Liver (tissue), 3 donors: ENCODE results near the gene RETREG1.

ENCODE experiments used
- RAD21 ChIP-seq, 2 donors: IDR thresholded peaks; 2 replicates each; pipeline ENCODE4 v1.6.1; 2016; ENCODE audit warnings: antibody characterized with exemption in 2 of 2, mild to moderate bottlenecking in 2 of 2
- YY1 ChIP-seq: IDR thresholded peaks from 2 replicates; pipeline ENCODE4 v1.6.1; 2016; ENCODE audit warnings: antibody characterized with exemption, mild to moderate bottlenecking
- TF ChIP-seq, protein P1 (sequence below): fragments of 150-350 bp; IDR thresholded peaks from 2 replicates; pipeline ENCODE4 v1.5.1; 2017; ENCODE audit warnings: improper control_type of control experiment, low read depth, low read length; ENCODE audit not compliant: missing input control
- TF ChIP-seq, protein P2 (sequence below): IDR thresholded peaks from 2 replicates; pipeline ENCODE4 v1.6.1; 2016; ENCODE audit warnings: antibody characterized with exemption, mild to moderate bottlenecking
- TF ChIP-seq, protein P3 (sequence below): IDR thresholded peaks from 2 replicates; pipeline ENCODE4 v1.6.1; 2016; ENCODE audit warnings: antibody characterized with exemption
- TF ChIP-seq, protein P4 (sequence below): IDR thresholded peaks from 2 replicates; pipeline ENCODE4 v1.6.1; 2016; ENCODE audit warnings: antibody characterized with exemption
- donor health status: healthy.
- donor health status: healthy.

DNA sequence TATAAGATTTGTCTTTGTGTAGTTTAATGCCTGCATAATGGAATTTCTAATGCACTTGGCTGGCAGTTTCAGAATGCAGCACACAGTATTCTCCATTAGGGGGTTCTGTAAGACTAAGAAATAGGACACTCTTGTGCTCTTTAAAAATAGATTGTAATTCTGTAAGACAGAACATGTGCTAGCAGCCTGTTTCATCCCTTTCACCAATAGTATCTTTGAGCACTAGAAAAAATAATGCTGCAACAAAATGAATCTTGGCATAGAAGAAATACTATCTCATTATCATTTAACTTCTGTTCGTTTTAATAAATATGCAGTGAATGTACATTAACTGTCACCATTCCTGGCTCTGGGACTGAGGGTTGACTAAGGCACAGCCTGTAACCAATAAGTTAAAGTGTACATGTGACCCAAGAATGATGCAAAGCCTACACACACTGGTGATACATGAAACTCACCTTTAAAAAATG lies 127.4 kb downstream of the RETREG1 start:
- peak; percentile 89 to 98 for TF ChIP-seq RAD21 (IDR thresholded peaks at IDR 0.05)
- TF ChIP-seq, protein P1, sequence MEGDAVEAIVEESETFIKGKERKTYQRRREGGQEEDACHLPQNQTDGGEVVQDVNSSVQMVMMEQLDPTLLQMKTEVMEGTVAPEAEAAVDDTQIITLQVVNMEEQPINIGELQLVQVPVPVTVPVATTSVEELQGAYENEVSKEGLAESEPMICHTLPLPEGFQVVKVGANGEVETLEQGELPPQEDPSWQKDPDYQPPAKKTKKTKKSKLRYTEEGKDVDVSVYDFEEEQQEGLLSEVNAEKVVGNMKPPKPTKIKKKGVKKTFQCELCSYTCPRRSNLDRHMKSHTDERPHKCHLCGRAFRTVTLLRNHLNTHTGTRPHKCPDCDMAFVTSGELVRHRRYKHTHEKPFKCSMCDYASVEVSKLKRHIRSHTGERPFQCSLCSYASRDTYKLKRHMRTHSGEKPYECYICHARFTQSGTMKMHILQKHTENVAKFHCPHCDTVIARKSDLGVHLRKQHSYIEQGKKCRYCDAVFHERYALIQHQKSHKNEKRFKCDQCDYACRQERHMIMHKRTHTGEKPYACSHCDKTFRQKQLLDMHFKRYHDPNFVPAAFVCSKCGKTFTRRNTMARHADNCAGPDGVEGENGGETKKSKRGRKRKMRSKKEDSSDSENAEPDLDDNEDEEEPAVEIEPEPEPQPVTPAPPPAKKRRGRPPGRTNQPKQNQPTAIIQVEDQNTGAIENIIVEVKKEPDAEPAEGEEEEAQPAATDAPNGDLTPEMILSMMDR = peak; percentile 81
- TF ChIP-seq, protein P2, sequence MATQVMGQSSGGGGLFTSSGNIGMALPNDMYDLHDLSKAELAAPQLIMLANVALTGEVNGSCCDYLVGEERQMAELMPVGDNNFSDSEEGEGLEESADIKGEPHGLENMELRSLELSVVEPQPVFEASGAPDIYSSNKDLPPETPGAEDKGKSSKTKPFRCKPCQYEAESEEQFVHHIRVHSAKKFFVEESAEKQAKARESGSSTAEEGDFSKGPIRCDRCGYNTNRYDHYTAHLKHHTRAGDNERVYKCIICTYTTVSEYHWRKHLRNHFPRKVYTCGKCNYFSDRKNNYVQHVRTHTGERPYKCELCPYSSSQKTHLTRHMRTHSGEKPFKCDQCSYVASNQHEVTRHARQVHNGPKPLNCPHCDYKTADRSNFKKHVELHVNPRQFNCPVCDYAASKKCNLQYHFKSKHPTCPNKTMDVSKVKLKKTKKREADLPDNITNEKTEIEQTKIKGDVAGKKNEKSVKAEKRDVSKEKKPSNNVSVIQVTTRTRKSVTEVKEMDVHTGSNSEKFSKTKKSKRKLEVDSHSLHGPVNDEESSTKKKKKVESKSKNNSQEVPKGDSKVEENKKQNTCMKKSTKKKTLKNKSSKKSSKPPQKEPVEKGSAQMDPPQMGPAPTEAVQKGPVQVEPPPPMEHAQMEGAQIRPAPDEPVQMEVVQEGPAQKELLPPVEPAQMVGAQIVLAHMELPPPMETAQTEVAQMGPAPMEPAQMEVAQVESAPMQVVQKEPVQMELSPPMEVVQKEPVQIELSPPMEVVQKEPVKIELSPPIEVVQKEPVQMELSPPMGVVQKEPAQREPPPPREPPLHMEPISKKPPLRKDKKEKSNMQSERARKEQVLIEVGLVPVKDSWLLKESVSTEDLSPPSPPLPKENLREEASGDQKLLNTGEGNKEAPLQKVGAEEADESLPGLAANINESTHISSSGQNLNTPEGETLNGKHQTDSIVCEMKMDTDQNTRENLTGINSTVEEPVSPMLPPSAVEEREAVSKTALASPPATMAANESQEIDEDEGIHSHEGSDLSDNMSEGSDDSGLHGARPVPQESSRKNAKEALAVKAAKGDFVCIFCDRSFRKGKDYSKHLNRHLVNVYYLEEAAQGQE = no peak
- TF ChIP-seq, protein P3, sequence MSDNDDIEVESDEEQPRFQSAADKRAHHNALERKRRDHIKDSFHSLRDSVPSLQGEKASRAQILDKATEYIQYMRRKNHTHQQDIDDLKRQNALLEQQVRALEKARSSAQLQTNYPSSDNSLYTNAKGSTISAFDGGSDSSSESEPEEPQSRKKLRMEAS = peak; percentile 50
- TF ChIP-seq YY1 = no peak
- TF ChIP-seq, protein P4, sequence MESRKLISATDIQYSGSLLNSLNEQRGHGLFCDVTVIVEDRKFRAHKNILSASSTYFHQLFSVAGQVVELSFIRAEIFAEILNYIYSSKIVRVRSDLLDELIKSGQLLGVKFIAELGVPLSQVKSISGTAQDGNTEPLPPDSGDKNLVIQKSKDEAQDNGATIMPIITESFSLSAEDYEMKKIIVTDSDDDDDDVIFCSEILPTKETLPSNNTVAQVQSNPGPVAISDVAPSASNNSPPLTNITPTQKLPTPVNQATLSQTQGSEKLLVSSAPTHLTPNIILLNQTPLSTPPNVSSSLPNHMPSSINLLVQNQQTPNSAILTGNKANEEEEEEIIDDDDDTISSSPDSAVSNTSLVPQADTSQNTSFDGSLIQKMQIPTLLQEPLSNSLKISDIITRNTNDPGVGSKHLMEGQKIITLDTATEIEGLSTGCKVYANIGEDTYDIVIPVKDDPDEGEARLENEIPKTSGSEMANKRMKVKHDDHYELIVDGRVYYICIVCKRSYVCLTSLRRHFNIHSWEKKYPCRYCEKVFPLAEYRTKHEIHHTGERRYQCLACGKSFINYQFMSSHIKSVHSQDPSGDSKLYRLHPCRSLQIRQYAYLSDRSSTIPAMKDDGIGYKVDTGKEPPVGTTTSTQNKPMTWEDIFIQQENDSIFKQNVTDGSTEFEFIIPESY = no peak
